Measurements from ENCODE around the gene KRT77. TPM values are rescaled to one million over a fixed set of nuclear protein-coding genes. Genes with fewer than 3 reads are reported as not detected.
"Not testable (repeated sequence)": the region's sequence is repeated elsewhere in the genome, so short reads cannot be mapped to it uniquely, and the experiment has no call there.

The KRT77 gene
- total RNA-seq = under 1 TPM in 1 of 3 donors, not detected in 2; 0.48 TPM

- Histone ChIP-seq H3K9me3 (no peaks in the 10 kb centered on the region), H3K27ac (no peak within 1 kb of the TSS), H3K27me3 (no peaks in the 10 kb centered on the region), H3K36me3 (no peaks in the 10 kb centered on the region), H3K4me1 (no peaks in the 10 kb centered on the region), H3K4me3 (no peak within 1 kb of the TSS)
- intact Hi-C loops (cut with DNase I; ENCODE audit: low total_unique reads) = no loop called here
- no peak for DNase-seq (ENCODE audit: low spot score in 2 of 2)
- TF ChIP-seq POLR2AphosphoS5 (IDR thresholded peaks at IDR 0.05) (no peak), POLR2A (IDR thresholded peaks at IDR 0.05) (no peak), CTCF (IDR thresholded peaks at IDR 0.05) (no peak)
Measured at GRCh38 chr12:52703424-52703823, at the start of gene KRT77. TSS of gene KRT77 (minus strand) at chr12:52703524. CDS start at chr12:52703434, 90 bp downstream.

GRCh38 chr12:52752516-52752915 lies 49.2 kb upstream of the KRT77 start:
- H3K27ac ChIP-seq = no peak overlapping the region
- H3K36me3 ChIP-seq = no peaks in the 10 kb centered on the region
- H3K4me1 ChIP-seq = no peaks in the 10 kb centered on the region
- TF ChIP-seq POLR2AphosphoS5 (IDR thresholded peaks at IDR 0.05) = no peak
- no peak for TF ChIP-seq CTCF (IDR thresholded peaks at IDR 0.05)
- no peaks in the 10 kb centered on the region for H3K9me3 ChIP-seq
- DNase-seq (ENCODE audit: low spot score in 2 of 2) = no peak
- no peak overlapping the region for H3K4me3 ChIP-seq
- no peaks in the 10 kb centered on the region for H3K27me3 ChIP-seq
- intact Hi-C loops (cut with DNase I; ENCODE audit: low total_unique reads) = no loop called here

GRCh38 chr12:52751795-52752194 lies 48.5 kb upstream of the KRT77 start:
- Histone ChIP-seq H3K27me3 (no peaks in the 10 kb centered on the region), H3K36me3 (no peaks in the 10 kb centered on the region), H3K27ac (no peak overlapping the region), H3K9me3 (no peaks in the 10 kb centered on the region), H3K4me3 (no peak overlapping the region), H3K4me1 (no peaks in the 10 kb centered on the region)
- TF ChIP-seq CTCF (IDR thresholded peaks at IDR 0.05) (no peak), POLR2AphosphoS5 (IDR thresholded peaks at IDR 0.05) (no peak), POLR2A (IDR thresholded peaks at IDR 0.05) (no peak)
- intact Hi-C loops (cut with DNase I; ENCODE audit: low total_unique reads) = no loop called here
- no peak for DNase-seq (ENCODE audit: low spot score in 2 of 2)

- intact Hi-C loops (cut with DNase I; ENCODE audit: low total_unique reads); H3K4me3 ChIP-seq; H3K4me1 ChIP-seq; DNase-seq (ENCODE audit: low spot score in 2 of 2); H3K36me3 ChIP-seq; H3K27me3 ChIP-seq; H3K27ac ChIP-seq; H3K9me3 ChIP-seq: not testable (repeated sequence)
Measured at GRCh38 chr12:52750532-52750931, 47.2 kb upstream of the KRT77 start.

GRCh38 chr12:52749827-52750226 lies 46.5 kb upstream of the KRT77 start:
- no peak overlapping the region for H3K4me3 ChIP-seq
- no peaks in the 10 kb centered on the region for H3K27me3 ChIP-seq
- no peaks in the 10 kb centered on the region for H3K36me3 ChIP-seq
- intact Hi-C loops (cut with DNase I; ENCODE audit: low total_unique reads) = no loop called here
- no peak overlapping the region for H3K27ac ChIP-seq
- no peak for TF ChIP-seq CTCF (IDR thresholded peaks at IDR 0.05)
- no peak for TF ChIP-seq POLR2A (IDR thresholded peaks at IDR 0.05)
- no peak for TF ChIP-seq POLR2AphosphoS5 (IDR thresholded peaks at IDR 0.05)
- H3K4me1 ChIP-seq = no peaks in the 10 kb centered on the region
- DNase-seq (ENCODE audit: low spot score in 2 of 2) = no peak
- no peaks in the 10 kb centered on the region for H3K9me3 ChIP-seq

- Histone ChIP-seq H3K9me3 (no peaks in the 10 kb centered on the region), H3K27ac (no peak overlapping the region), H3K4me1 (no peaks in the 10 kb centered on the region), H3K27me3 (no peaks in the 10 kb centered on the region), H3K4me3 (no peak overlapping the region), H3K36me3 (no peaks in the 10 kb centered on the region)
- intact Hi-C loops (cut with DNase I; ENCODE audit: low total_unique reads) = no loop called here
- DNase-seq (ENCODE audit: low spot score in 2 of 2) = no peak
- no peak for TF ChIP-seq POLR2AphosphoS5 (IDR thresholded peaks at IDR 0.05)
- TF ChIP-seq POLR2A (IDR thresholded peaks at IDR 0.05) = no peak
- TF ChIP-seq CTCF (IDR thresholded peaks at IDR 0.05) = no peak
Measured at GRCh38 chr12:52748578-52748977, 45.3 kb upstream of the KRT77 start.

All from breast epithelium (tissue), 4 donors.